ENCODE results near the gene FGL2. TPM values are rescaled to one million over a fixed set of nuclear protein-coding genes. Genes with fewer than 3 reads are reported as not detected.

FGL2 gene
- total RNA-seq, result under 0.01 TPM in 2 replicates

DNA sequence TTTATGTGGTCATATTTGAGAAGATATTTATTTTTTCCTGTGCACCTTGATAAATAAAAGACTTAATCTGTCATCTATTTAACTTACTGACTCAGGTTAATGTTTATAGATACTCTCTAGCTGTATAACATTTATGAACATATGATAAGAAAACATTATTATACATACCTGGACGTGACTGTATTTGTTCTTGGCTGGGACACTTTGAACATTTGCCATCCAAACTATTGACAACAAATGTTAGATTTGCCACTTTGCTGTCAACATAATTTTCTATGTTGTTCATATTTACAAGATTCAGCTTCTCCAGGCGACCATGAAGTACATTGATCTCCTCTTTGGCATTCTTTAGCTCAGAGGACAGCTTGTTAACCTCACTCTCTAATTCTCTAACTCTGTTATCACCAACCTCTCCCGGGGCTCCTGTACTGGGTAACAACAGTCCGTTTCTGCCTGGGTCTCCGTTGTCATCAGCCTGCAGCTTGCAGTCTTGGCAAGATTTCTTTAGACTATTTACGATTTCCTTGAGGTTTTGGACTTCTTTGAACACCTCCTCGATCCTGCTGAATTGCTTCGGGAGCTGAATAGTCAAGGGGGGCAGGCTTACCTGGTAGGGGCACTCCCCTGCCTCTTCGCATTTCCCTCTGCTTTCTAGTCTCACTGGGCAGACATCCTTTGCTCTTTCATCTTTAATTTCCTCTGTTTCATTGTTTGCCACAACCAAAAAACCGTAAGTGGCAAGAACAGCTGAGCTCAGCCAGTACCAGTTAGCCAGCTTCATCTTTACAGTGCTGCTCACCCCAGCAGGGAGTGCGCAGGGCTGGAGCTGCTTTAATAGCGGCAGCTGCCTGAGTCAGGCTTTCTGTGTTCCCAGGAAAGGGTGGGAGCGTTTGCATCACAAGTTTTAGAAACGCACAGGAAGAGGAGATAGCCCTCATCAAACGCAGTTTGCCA is at the start of gene FGL2:
FGL2 (minus strand) TSS at position 807 of the 954 bp plus-strand sequence; CDS start at position 781, 26 bp downstream.
- Histone ChIP-seq H2AFZ (ENCODE audit: low read length) (peak within 1 kb of the TSS; percentile 86), H3K36me3 (ENCODE audit: insufficient read depth, low read length) (no peaks in the 10 kb centered on the region), H3K4me3 (ENCODE audit: insufficient read depth, low read length) (peak within 1 kb of the TSS; percentile 65), H3K27me3 (ENCODE audit: insufficient read depth, low read length) (no peaks in the 10 kb centered on the region), H3K4me2 (ENCODE audit: insufficient read depth, low read length) (peak within 1 kb of the TSS; percentile 74), H4K20me1 (ENCODE audit: insufficient read depth, low read length) (no peaks in the 10 kb centered on the region), H3K4me1 (ENCODE audit: insufficient read depth, low read length) (peaks cover 7% of the 10 kb centered on the region), H3K27ac (ENCODE audit: low read depth, low read length) (no peak within 1 kb of the TSS), H3K9me3 (ENCODE audit: low read depth, low read length) (no peaks in the 10 kb centered on the region), H3K79me2 (ENCODE audit: insufficient read depth, low read length) (no peaks in the 10 kb centered on the region)
- peak; percentile 34 for DNase-seq (ENCODE audit: insufficient read length, low spot score, missing footprints)
- TF ChIP-seq CTCF (IDR thresholded peaks at IDR 0.05; ENCODE audit: extremely low read depth, low read depth, low read length), result no peak

GRCh38 chr7:77248154-77248553 is 48.5 kb upstream of the FGL2 start:
- Histone ChIP-seq H3K27me3 (ENCODE audit: insufficient read depth, low read length) (no peaks in the 10 kb centered on the region), H3K9me3 (ENCODE audit: low read depth, low read length) (no peaks in the 10 kb centered on the region), H3K4me2 (ENCODE audit: insufficient read depth, low read length) (no peak overlapping the region), H2AFZ (ENCODE audit: low read length) (no peak overlapping the region), H3K79me2 (ENCODE audit: insufficient read depth, low read length) (no peaks in the 10 kb centered on the region), H3K27ac (ENCODE audit: low read depth, low read length) (no peak overlapping the region), H4K20me1 (ENCODE audit: insufficient read depth, low read length) (no peaks in the 10 kb centered on the region), H3K4me3 (ENCODE audit: insufficient read depth, low read length) (no peak overlapping the region), H3K4me1 (ENCODE audit: insufficient read depth, low read length) (peaks cover 8% of the 10 kb centered on the region), H3K36me3 (ENCODE audit: insufficient read depth, low read length) (no peaks in the 10 kb centered on the region)
- TF ChIP-seq CTCF (IDR thresholded peaks at IDR 0.05; ENCODE audit: extremely low read depth, low read depth, low read length), result no peak
- no peak for DNase-seq (ENCODE audit: insufficient read length, low spot score, missing footprints)

DNA sequence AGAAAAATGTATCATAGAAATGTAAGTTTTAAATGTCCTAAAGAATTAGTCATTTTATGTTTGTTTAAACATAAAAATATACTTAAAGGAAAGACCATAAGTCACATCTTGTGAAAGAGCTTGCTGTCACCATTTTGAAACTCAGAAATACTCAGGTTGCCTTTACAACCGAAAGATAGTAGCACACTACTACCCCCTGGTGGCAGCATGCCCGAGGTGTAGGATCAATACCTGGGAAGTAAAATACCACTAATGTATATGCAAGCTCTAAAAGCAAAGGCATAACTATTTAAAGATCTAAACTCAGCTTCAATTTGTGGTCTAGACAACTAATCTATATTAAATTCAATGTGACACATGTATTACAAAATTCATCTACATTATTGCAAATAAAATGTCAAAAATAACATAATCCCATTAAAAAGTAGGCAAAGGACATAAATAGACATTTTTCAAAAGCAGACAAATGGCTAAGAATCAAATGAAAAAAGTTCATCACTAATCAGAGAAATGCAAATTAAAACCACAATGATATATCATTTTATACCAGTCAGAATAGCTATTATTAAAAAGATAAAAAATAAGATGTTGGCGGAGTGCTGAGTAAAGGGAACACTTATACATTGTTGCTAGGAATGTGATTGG is 47.7 kb upstream of the FGL2 start:
- peak; percentile 35 for DNase-seq (ENCODE audit: insufficient read length, low spot score, missing footprints)
- Histone ChIP-seq H3K79me2 (ENCODE audit: insufficient read depth, low read length) (no peaks in the 10 kb centered on the region), H3K4me3 (ENCODE audit: insufficient read depth, low read length) (no peak overlapping the region), H4K20me1 (ENCODE audit: insufficient read depth, low read length) (no peaks in the 10 kb centered on the region), H3K36me3 (ENCODE audit: insufficient read depth, low read length) (no peaks in the 10 kb centered on the region), H3K9me3 (ENCODE audit: low read depth, low read length) (no peaks in the 10 kb centered on the region), H3K4me2 (ENCODE audit: insufficient read depth, low read length) (no peak overlapping the region), H3K27ac (ENCODE audit: low read depth, low read length) (no peak overlapping the region), H3K4me1 (ENCODE audit: insufficient read depth, low read length) (peaks cover 8% of the 10 kb centered on the region), H3K27me3 (ENCODE audit: insufficient read depth, low read length) (no peaks in the 10 kb centered on the region), H2AFZ (ENCODE audit: low read length) (no peak overlapping the region)
- TF ChIP-seq CTCF (IDR thresholded peaks at IDR 0.05; ENCODE audit: extremely low read depth, low read depth, low read length), result peak; percentile 84
